Sigmoid colon (tissue), 4 donors: ENCODE measurements around the gene NKAIN1.

Experiments used
- EP300 ChIP-seq, 4 donors: sonication (generic); formaldehyde crosslinking; IDR thresholded peaks; one replicate each; pipeline ENCODE4 v1.6.1; 2017; ENCODE audit warnings: antibody characterized with exemption in 4 of 4
- POLR2A ChIP-seq, 2 donors: fragments of 450-650 bp; IDR thresholded peaks; one replicate each; pipeline ENCODE4 v1.6.1; 2016; ENCODE audit warnings: antibody characterized with exemption in 2 of 2, mild to moderate bottlenecking in 2 of 2, moderate library complexity in 2 of 2
- POLR2AphosphoS5 ChIP-seq, 4 donors: sonication (generic); formaldehyde crosslinking; IDR thresholded peaks; one replicate each; pipeline ENCODE4 v1.6.1; 2017; ENCODE audit warnings: antibody characterized with exemption in 4 of 4
- TF ChIP-seq, protein P1 (sequence below), 4 experiments: fragments of 450-650 bp in 3 of 4; fragments of 200-600 bp in 1 of 4; IDR thresholded peaks; one replicate each; pipeline ENCODE4 v1.5.1; 2016 to 2019; ENCODE audit warnings: antibody characterized with exemption in 4 of 4, mild to moderate bottlenecking in 3 of 4, moderate library complexity in 2 of 4

- no peak for TF ChIP-seq POLR2A (IDR thresholded peaks at IDR 0.05)
- TF ChIP-seq, protein P1, sequence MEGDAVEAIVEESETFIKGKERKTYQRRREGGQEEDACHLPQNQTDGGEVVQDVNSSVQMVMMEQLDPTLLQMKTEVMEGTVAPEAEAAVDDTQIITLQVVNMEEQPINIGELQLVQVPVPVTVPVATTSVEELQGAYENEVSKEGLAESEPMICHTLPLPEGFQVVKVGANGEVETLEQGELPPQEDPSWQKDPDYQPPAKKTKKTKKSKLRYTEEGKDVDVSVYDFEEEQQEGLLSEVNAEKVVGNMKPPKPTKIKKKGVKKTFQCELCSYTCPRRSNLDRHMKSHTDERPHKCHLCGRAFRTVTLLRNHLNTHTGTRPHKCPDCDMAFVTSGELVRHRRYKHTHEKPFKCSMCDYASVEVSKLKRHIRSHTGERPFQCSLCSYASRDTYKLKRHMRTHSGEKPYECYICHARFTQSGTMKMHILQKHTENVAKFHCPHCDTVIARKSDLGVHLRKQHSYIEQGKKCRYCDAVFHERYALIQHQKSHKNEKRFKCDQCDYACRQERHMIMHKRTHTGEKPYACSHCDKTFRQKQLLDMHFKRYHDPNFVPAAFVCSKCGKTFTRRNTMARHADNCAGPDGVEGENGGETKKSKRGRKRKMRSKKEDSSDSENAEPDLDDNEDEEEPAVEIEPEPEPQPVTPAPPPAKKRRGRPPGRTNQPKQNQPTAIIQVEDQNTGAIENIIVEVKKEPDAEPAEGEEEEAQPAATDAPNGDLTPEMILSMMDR (IDR thresholded peaks at IDR 0.05), result peak in 3 of 4 experiments; percentile 56 to 73 (median 59)
- TF ChIP-seq EP300 (IDR thresholded peaks at IDR 0.05), result no peak
- TF ChIP-seq POLR2AphosphoS5 (IDR thresholded peaks at IDR 0.05), result no peak
Observed at GRCh38 chr1:31183927-31184554, 55.6 kb downstream of the NKAIN1 start.
